Rectal smooth muscle tissue (tissue), 1 donor: ENCODE results near the gene COX14.

Source experiments
- H3K27ac ChIP-seq: one replicate; pipeline ENCODE4 v1.7.0; 2013; ENCODE audit warnings: low read depth, low read length, inconsistent platforms
- H3K27me3 ChIP-seq: one replicate; pipeline ENCODE4 v1.7.0; 2013; ENCODE audit warnings: low read length; ENCODE audit not compliant: control insufficient read depth, insufficient read depth
- H3K36me3 ChIP-seq: one replicate; pipeline ENCODE4 v1.7.0; 2013; ENCODE audit warnings: low read length; ENCODE audit not compliant: control insufficient read depth, insufficient read depth
- H3K4me1 ChIP-seq: one replicate; pipeline ENCODE4 v1.7.0; 2013; ENCODE audit warnings: low read length; ENCODE audit not compliant: control insufficient read depth, insufficient read depth
- H3K4me3 ChIP-seq: one replicate; pipeline ENCODE4 v1.7.0; 2013; ENCODE audit warnings: low read length
- H3K9ac ChIP-seq: one replicate; pipeline ENCODE4 v1.7.0; 2013; ENCODE audit warnings: low read length

Gene COX14

GRCh38 chr12:50087995-50088394 is 24.0 kb upstream of the COX14 start:
- H3K4me3 ChIP-seq = no peak overlapping the region
- H3K27me3 ChIP-seq = no peaks in the 10 kb centered on the region
- no peak overlapping the region for H3K27ac ChIP-seq
- H3K4me1 ChIP-seq = no peaks in the 10 kb centered on the region
- peaks cover 20% of the 10 kb centered on the region for H3K36me3 ChIP-seq
- no peak overlapping the region for H3K9ac ChIP-seq

- Histone ChIP-seq H3K36me3 (peaks cover 24% of the 10 kb centered on the region), H3K4me3 (no peak overlapping the region), H3K27ac (no peak overlapping the region), H3K27me3 (no peaks in the 10 kb centered on the region), H3K4me1 (no peaks in the 10 kb centered on the region), H3K9ac (no peak overlapping the region)
These were observed 23.3 kb upstream of the COX14 start for GRCh38 chr12:50088577-50089335.

- Histone ChIP-seq H3K4me3 (no peak overlapping the region), H3K27me3 (no peaks in the 10 kb centered on the region), H3K27ac (no peak overlapping the region), H3K36me3 (peaks cover 31% of the 10 kb centered on the region), H3K4me1 (no peaks in the 10 kb centered on the region), H3K9ac (no peak overlapping the region)
These were observed 22.3 kb upstream of the COX14 start for GRCh38 chr12:50089730-50090129.

GRCh38 chr12:50090391-50090790 is 21.6 kb upstream of the COX14 start:
- H3K9ac ChIP-seq = no peak overlapping the region
- H3K36me3 ChIP-seq = peaks cover 35% of the 10 kb centered on the region
- no peak overlapping the region for H3K4me3 ChIP-seq
- H3K27ac ChIP-seq = no peak overlapping the region
- no peaks in the 10 kb centered on the region for H3K4me1 ChIP-seq
- H3K27me3 ChIP-seq = no peaks in the 10 kb centered on the region

- Histone ChIP-seq H3K36me3 (peaks cover 46% of the 10 kb centered on the region), H3K4me3 (no peak overlapping the region), H3K4me1 (no peaks in the 10 kb centered on the region), H3K27me3 (no peaks in the 10 kb centered on the region), H3K9ac (no peak overlapping the region), H3K27ac (no peak overlapping the region)
These were observed 14.1 kb upstream of the COX14 start for GRCh38 chr12:50097952-50098351.

- Histone ChIP-seq H3K9ac (no peak overlapping the region), H3K36me3 (peaks cover 38% of the 10 kb centered on the region), H3K27ac (no peak overlapping the region), H3K4me3 (no peak overlapping the region), H3K27me3 (no peaks in the 10 kb centered on the region), H3K4me1 (peaks cover 3% of the 10 kb centered on the region)
These were observed 12.6 kb upstream of the COX14 start for GRCh38 chr12:50099302-50100008.

- Histone ChIP-seq H3K4me1 (peaks cover 3% of the 10 kb centered on the region), H3K27me3 (no peaks in the 10 kb centered on the region), H3K36me3 (peaks cover 31% of the 10 kb centered on the region), H3K4me3 (no peak overlapping the region), H3K9ac (no peak overlapping the region), H3K27ac (no peak overlapping the region)
These were observed 11.5 kb upstream of the COX14 start for GRCh38 chr12:50100561-50100960.

- Histone ChIP-seq H3K27ac (no peak overlapping the region), H3K36me3 (peaks cover 20% of the 10 kb centered on the region), H3K9ac (no peak overlapping the region), H3K27me3 (no peaks in the 10 kb centered on the region), H3K4me1 (peaks cover 3% of the 10 kb centered on the region), H3K4me3 (no peak overlapping the region)
These were observed 10.4 kb upstream of the COX14 start for GRCh38 chr12:50101663-50102062.

- peaks cover 16% of the 10 kb centered on the region for H3K36me3 ChIP-seq
- H3K4me1 ChIP-seq = peaks cover 3% of the 10 kb centered on the region
- H3K27me3 ChIP-seq = no peaks in the 10 kb centered on the region
- H3K9ac ChIP-seq = no peak overlapping the region
- no peak overlapping the region for H3K27ac ChIP-seq
- no peak overlapping the region for H3K4me3 ChIP-seq
These were observed 9.9 kb upstream of the COX14 start for GRCh38 chr12:50102131-50102531.

GRCh38 chr12:50102646-50103309 is 9.3 kb upstream of the COX14 start:
- peaks cover 16% of the 10 kb centered on the region for H3K36me3 ChIP-seq
- H3K4me1 ChIP-seq = peaks cover 3% of the 10 kb centered on the region
- H3K9ac ChIP-seq = no peak overlapping the region
- no peaks in the 10 kb centered on the region for H3K27me3 ChIP-seq
- no peak overlapping the region for H3K4me3 ChIP-seq
- no peak overlapping the region for H3K27ac ChIP-seq

- Histone ChIP-seq H3K4me3 (peak overlapping the region; percentile 47), H3K9ac (no peak overlapping the region), H3K36me3 (peaks cover 10% of the 10 kb centered on the region), H3K4me1 (peaks cover 3% of the 10 kb centered on the region), H3K27ac (no peak overlapping the region), H3K27me3 (no peaks in the 10 kb centered on the region)
These were observed 8.7 kb upstream of the COX14 start for GRCh38 chr12:50103351-50103750.

GRCh38 chr12:50103767-50104321 is 8.2 kb upstream of the COX14 start, which contains the start of gene GPD1:
TSS of gene GPD1 (plus strand) at chr12:50104008. CDS start at chr12:50104051, 43 bp downstream.
- Histone ChIP-seq H3K4me3 (peak within 1 kb of the TSS; percentile 47), H3K36me3 (peaks cover 5% of the 10 kb centered on the region), H3K27ac (no peak within 1 kb of the TSS), H3K4me1 (peaks cover 3% of the 10 kb centered on the region), H3K9ac (peak within 1 kb of the TSS; percentile 25), H3K27me3 (no peaks in the 10 kb centered on the region)
